ENCODE results near the gene NRSN2.

NRSN2 gene

DNA sequence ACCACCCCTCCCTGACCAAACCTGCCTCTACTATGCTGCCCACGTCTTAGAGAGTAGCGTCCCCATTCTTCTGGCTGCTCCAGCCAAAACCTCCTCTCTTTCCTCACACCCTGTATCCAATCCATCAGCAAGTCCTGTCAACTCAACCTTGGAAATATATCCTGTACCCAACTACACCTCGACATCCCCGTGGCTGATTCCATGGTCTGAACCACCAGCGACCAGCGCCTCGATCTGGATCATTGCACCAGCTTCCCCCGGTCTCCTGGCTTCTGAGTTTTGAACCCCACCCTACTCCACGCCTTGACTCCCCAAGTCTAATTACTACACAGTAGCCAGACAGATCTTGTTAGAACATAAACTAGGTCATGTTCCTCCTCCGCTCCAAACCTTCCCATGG is 9.8 kb downstream of the NRSN2 start:
- DNase-seq = no peak

DNA sequence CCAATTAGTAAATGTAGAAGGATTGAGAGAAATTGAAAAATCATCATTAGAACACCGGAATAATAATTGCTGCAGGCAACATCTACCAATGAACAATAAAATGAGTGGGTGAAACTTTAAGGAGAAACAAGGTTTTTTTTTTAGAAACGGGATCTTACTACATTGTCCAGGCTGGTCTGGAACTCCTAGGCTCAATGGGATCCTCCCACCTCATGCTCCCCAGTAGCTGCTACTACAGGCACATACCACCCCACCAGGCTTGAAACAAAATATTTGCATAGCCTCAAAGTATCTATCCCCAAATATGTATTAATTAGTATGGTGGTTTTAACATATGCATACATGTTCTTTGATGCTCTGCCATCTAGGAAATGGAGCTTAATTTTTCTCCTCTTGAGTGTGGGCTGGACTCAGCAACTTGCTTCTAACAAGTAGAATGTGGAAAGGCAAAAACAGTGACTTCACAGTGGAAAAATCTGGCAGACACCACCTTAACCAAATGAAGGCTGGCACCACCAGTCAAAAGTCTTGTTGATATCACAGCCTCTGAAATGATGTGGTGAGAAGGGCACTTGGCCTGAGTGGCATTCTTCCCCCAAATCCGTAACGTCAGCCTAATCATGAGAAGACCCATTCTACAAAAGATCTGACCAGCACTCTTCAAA is 12.1 kb downstream of the NRSN2 start:
- no peak for DNase-seq

DNA sequence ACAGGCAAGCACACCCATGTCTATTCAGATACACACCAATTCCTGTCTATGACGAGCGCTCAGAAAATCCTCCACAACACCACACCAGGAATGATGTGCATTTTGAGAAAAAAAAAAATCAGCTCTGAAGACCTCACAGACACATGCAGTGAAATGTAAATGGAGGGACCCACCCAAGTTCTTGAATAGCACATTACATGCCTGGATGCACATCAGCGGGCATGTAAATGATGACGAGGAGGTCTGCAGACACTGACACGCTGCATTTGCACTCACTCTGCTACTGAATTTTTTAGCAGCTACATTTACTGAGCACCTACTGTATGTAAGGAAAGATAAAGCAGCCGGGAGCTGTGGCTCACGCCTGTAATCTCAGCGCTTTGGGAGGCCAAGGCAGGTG is 14.7 kb downstream of the NRSN2 start:
- DNase-seq = no peak

DNA sequence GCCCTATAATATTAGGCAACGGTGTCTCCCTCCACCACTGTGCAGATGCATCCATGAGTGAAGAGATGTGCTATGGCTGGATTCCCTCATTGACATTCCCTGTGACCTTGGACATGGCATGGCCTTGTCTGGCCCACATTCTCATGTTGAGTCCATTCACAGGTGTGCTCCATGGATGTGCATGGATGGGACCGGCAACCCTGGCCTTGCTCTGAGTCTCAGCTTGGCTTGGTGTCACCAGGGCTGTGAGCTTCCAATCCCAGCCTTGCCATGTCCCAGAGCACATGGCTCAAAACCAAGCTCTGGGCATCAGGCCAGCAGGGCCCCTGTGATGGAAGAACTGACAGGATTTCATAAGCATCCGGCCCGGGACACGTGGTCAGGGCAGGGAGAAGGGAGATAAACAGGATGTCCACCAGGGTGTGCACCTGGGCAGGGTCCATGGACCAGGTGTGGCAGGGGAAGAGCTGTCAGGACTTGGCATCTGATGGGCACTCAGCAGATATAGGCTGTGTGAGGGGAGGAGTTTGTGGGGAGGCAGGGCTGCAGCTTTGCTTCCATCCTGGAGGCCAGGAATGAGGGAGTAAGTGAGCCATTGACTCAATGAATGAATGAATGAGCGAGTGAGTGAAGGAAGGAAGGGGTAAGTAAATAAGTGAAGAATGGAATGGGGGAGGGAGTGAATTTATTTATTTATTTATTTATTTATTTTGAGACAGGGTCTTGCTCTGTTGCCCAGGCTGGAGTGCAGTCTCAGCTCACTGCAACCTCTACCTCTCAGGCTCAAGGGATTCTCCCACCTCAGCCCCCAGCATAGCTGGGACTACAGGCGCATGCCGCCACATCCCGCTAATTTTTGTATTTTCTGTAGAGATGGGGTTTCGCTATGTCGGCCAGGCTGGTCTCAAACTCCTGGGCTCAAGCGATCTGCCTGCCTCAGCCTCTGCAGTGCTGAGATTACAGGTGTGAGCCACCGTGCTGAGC is 15.7 kb downstream of the NRSN2 start:
- peak; percentile 83 for DNase-seq

DNA sequence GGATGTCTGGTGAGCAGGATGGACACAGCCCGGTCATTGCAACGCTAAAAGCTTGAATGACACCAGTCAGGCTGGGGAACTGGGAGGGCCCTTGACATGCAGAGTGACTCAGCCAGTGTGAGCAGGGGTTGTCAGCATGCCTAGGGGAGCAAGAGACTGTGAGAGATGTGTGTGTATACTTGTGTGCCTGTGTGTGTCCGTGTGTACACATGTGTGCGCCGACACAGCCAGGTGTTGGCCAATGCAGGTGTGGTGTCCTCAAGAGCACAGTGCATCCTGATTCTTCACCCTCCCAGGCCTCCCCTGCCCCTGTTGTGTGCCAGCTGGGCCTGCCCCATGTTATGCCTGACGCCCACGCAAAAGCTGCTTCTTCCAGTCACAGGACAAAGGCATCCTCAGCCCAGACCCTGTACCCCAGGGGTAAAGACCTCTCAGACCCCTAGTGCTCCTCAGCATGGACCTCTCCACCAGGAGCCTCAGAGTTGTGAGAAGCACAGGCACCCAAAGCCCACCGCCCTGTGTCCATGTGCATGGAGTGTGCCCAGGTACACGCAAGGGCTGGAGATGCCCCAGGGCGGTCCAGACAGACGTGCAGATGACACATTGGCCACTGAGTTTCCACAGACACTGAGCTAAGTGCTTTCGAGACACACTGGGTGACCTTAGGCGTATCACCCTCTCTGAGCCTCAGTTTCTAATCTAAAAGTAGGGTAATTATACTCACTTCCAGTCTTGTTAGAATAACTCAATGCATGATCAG is 16.6 kb downstream of the NRSN2 start:
- DNase-seq = peak; percentile 55 to 65

DNA sequence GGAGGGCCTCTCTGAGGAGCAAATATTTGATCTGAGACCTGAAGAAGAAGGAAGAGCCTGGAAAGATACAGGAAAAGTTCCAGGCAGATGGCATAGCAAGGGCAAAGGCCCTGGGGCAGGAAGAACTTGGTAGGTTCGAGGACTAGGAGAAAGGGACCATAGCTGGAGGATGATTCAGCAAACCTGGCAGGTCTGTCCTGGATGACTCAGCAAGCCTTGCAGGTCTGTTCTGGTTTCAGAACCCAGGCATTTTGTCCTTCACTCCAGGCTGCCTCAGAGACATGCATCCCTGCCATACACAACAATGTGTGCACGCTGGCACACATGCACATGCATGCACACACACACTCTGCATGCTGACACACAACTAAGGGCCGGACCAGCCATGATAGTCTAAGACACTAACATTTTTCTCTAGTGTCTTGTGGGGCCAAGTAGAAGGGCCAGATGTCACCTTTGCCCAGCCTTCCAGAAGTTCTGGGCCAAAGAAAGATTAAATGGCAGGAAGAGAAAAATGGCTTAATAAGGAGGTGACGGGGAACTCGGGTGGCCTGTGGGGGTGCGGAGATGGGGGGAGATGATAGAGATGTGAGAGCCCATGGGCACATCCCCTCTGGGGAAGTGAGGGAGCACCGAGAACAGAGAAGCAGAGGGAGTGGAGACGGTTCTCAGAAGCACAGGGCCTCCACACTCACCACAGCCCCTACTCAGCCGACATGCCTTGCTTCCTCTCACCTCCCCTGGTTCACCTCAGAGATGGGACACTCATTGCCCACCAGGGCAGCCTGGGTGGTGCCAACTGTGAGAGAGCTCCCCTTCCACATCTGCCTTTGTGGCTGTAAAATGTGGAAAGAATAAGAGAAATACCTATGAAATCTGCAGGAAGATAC is 18.2 kb downstream of the NRSN2 start:
- DNase-seq = no peak

DNA sequence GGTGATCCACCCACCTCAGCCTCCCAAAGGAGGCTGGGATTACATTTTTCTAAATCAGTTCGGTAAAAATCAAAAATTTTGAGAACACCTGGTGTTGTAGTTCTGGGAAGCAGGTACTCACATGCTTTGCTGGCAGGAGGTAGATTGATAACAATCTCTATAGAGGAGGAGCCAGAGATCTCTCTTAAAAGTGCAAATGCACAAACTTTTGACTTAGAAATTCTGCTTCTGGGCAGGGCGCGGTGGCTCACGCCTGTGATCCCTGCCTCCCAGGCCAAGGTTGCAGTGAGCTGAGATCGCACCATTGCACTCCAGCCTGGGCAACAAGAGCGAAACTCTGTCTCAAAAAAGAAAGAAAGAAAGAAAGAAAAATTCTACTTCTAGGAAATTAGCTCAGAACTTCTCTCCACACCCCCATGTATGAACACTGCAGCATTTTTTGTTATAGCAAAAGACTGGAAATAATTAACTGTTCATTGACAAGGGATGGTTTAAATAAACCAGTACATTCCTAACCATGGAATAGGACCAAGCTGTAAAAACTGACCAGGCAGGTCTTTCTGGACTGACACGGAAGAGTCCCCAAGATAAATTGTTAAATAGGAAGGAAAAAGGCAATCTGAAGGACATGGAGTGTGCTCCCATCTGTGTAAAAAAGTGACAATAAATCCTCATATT is 19.3 kb downstream of the NRSN2 start:
- no peak for DNase-seq

DNA sequence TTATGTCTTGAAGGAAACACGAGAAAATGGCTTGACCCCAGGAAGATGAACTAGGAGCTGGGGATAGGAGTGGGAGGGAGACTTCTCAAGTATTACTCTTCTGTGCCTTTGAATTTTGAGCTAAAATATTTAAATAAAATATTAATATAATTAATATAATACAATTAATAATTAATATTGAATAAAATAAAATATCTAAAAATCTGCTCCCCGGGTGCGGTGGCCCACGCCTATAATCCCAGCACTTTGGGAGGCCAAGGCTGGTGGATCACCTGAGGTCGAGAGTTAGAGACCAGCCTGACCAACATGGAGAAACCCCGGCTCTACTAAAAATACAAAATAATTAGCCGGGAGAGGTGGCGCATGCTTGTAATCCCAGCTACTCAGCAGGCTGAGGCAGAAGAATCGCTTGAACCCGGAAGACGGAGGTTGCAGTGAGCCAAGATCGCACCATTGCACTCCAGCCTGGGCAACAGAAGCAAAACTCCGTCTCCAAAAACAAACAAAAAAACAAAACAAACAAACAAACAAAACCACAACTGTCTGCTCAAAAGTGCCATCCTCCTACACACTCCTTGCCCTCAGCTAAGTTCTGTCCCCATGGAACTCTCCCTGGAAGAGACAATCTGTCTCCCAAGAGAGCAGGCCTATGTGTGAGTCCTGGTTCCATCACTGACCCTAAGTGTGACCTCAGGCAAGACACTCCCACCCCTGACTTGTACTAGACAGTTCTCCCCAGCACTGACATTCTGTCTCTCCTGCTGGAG is 20.0 kb downstream of the NRSN2 start:
- DNase-seq = no peak

DNA sequence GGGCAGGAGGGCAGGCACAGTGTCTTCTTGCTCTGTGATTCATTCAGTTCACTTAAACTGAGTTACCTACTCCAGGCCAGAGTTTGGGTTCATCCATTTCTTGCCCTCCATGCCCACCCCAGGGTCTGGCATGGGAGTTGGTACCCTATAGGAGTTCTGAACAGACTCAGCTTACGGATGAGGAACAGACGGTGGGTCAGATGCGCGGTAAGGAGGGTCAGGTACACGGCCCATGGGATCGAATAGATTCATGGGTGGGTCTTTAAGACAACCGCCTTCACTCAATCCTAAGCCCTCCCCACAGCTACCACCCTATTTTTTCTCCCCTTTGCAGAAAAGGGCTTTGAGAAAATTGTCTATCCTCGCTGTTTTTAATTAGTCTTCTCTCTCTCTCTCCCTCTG is 20.6 kb downstream of the NRSN2 start:
- DNase-seq = no peak

DNA sequence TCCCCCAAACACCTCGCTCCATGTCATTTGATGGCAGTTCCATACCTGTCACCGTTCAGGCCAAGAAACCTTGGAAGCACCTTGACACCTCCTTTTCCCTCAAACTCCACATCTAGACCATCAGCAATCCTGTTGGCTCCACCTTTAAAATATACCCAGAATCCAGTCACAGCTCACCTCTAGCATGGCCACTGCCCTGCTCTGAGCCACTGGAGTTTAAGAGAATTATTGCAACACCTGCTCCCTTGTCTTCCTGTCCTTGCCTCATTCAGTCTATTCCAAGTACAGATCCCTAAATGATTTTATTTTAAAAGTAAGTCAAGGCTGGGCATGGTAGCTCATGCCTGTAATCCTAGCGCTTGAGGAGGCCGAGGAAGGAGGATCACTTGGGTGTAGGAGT is 22.0 kb downstream of the NRSN2 start:
- no peak for DNase-seq

DNA sequence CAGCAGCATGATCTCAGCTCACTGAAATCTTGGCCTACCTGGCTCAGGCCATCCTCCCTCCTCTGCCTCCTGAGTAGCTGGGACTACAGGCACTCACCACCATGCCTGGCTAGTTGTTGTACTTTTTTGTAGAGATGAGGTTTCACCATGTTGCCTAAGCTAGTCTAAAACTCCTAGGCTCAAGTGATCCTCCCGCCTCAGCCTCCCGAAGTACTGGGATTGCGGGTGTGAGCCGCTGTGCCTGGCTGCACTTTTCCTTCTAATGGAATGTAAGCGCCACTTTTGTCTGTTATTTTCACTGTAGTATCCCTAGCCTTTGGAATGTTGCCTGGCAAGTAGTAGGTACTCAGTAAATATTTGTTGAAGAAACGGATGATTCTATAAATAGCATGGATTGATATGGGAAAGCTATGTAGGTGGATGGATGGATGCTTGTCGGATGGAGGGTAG is 23.3 kb downstream of the NRSN2 start:
- DNase-seq = no peak

DNA sequence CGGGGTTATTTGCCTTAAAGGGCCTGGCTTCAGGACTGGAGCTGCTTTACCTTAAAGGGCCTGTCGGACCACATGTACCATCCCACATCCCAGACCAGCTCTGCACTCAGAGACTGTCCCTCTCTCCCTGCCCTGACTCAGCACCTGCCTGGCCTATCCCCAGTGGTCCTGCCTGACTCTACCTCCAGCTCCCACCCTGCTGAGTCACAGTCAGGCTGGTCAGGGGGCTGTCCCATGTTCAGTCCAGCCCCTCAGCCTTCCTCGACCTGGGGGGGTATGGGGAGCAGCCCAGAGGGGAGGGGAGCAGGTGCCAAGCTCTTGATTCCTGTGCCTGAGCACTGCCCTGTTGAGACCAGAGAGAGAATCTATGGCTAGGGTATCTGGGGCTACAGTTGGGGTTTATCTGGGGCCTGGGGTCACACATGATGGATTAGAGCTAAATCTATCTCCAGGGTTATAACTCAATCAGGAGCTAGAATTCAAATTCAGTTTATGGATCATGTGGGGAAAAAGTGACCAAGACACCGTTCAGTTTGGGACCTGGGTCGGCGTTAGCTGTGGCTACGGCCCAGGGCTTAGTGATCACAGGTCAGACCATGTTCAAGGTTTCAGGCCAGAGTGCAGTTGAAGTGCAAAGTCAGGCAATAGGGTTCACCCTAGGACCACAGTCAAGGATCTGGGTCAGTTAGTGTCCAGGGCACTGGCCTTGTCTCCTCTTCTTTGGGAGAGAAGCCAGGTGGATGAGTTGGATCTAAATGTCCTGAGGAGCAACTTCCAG is 24.3 kb downstream of the NRSN2 start:
- DNase-seq = no peak

DNA sequence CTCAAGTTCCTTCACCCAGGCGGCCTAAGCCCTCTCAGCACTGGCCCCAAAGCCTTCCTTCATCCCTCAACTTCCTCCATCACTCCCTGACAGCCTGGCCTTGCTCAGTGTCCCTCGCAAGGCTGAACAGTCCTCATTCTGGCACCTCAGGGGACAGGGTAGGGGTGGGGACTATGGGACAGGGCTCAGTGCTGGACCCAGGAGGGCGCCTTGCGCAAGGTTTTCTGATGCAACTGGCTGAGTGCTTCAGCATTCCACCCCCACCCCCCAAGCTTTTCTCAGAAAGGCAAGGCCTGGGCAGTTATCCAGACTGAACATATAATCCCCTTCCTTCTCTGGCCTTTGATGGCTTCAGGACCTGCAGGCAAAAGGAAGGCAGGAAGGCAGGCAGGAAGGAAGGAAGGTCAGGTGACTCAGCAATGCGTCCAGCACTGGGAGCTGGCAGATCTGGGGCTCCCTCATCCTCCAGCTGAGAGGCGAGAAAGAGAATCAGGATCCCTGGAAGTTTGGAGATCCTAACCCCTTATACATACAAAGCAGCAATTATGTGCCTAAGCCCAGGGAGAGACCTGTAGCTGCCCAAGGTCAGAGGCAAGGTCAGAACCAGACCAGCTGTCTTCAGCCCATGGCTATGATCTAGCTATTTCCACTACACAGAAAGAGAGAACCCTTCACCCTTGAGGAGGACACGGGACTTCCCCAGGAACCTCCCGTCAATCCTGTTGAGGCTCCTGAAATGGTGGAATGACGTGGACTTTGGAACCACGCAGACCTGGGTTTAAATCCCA is 25.0 kb downstream of the NRSN2 start:
- DNase-seq = peak; percentile 65 to 75

DNA sequence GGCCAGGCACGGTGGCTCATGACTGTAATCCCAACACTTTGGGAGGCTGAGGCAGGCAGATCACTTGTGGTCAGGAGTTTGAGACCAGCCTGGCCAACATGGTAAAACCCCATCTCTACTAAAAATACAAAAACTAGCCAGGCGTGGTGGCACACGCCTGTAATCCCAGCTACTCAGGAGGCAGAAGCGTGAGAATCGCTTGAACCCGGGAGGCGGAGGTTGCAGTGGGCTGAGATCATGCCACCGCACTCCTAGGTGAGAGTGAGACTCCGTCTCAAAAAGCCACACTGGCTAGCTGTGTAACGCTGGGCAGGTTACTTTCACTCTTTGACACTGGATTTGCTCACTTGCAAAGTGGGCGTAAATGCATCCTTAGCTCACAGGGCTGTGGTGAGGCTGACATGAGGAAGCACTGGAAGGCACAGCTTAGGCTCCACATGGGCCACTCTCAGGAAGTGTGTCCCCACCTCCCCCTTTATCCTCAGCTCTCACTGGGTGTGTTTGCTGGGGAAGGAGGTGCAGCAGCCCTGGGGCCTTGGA is 25.7 kb downstream of the NRSN2 start:
- DNase-seq = peak; percentile 72 to 91

DNA sequence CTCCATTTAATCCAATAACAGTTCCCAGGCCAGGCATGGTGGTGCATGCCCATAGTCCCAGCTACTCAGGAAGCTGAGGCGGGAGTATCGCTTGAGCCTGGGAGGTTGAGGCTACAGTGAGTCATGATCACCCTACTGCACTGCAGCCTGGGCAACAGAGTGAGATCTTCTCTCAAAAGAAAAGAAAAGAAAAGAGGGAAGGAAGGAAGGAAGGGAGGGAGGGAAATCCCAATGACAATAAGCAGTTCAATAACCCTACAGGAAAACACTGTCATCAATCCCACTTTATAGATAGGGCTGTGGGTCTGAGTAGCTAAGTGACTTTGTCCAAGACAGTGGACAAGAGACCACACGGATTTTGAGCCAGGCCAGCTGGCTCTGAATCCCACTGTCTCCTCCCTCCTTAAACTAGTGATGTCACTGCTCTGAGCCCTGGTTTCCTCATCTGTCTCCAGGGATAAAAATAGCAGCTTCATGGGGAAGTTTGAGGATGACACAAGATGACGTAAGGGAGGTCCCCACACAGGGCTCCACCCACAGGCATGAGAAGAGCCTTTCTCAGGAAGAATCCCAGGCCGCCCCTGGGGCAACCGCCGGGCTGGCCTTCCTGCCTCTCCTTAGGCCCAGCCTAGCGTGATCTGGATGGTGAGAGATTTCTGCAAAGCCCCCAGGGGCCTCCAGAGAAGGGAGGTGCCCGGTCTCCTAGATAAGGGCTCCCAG is 26.4 kb downstream of the NRSN2 start:
- peak; percentile 96 to 97 for DNase-seq

DNA sequence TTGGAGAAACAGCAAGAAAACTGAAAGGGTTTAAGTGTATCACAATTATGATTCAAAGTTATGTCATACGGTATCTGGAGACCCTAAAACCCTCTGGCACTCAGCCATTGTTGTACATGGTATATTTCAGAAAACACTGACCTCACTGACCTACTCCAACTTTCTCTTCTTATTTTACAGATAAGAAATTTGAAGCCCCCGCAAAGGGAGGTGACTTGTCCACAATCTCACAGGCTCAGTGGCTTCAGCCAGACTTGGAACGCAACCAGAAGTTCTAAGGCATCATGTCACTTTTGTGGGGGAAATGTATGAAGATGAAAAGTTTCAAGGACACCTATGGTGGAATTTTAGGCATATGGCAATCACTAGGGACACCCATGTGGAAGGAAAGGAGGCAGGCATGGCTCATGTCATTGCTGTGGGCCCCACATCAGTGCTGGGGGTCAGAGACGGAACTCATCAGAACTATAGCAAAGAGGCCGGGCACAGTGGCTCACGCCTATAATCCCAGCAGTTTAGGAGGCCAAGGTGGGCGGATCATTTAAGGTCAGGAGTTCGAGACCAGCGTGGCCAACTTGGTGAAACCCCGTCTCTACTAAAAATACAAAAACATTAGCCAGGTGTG is 28.5 kb downstream of the NRSN2 start:
- DNase-seq = no peak

DNA sequence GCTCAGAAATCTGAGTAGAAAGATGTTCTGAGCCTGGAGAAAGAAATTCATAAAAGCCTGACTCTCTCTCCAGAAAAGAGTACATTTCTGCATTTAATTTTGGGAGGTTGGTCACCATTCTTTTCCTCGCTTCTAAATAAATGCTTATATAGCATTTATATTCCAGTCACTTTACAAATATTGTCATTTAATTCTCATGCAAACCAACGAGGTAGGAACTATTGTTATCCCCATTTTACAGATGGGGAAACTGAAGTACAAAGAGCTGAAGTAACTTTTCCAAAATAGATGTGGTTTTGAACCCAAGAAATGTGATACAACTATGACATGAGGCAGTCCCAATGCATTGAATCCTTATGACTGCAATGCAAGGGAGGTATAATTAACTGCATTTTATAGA is 29.2 kb downstream of the NRSN2 start:
- DNase-seq = no peak

DNA sequence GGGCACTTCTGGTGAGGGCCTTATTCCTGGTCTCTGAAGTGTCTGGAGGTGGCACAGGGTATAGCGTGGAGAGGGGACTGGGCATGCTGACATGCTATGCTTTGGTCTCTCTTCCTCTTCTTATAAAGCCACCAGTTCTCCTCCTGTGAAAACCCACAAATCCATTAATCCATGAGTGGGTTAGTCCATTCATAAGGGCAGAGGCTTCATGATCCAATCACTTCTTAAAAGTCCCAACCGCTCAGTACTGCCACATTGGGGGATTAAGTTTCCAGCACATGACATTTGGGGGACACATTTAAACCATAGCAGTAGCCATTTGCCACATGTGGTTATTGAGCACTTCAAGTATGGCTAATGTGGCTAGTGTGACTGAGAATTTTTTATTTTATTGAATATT is 29.8 kb downstream of the NRSN2 start:
- DNase-seq = no peak
